Peyer's patch (tissue), 4 donors: ENCODE results near the gene ATL2.

Experiments used
- CTCF ChIP-seq, 6 experiments: fragments of 450-650 bp in 4 of 6; fragments of 200-600 bp in 2 of 6; sonication (generic) in 1 of 6; IDR thresholded peaks; one replicate each; pipeline ENCODE4 v1.5.1; 2017 to 2019; ENCODE audit warnings: antibody characterized with exemption in 6 of 6, mild to moderate bottlenecking in 3 of 6, moderate library complexity in 1 of 6
- POLR2A ChIP-seq, 2 donors: fragments of 450-650 bp; IDR thresholded peaks; one replicate each; pipeline ENCODE4 v1.5.1; 2017; ENCODE audit warnings: antibody characterized with exemption in 2 of 2, mild to moderate bottlenecking in 2 of 2, moderate library complexity in 2 of 2

- no peak for TF ChIP-seq CTCF (IDR thresholded peaks at IDR 0.05)
- TF ChIP-seq POLR2A (IDR thresholded peaks at IDR 0.05), result no peak
Measured at GRCh38 chr2:38294597-38294996, 82.5 kb downstream of the ATL2 start.
